Measurements from ENCODE around the gene NOSIP. TPM values are rescaled to one million over a fixed set of nuclear protein-coding genes. Genes with fewer than 3 reads are reported as not detected.

The NOSIP gene
- total and polyA plus RNA-seq, 10 of the 15 experiments (the other 5 are each of a cell fraction or from before 2014, with no cell fraction given), result 7.2 to 85.5 (median 48.4) TPM

DNA sequence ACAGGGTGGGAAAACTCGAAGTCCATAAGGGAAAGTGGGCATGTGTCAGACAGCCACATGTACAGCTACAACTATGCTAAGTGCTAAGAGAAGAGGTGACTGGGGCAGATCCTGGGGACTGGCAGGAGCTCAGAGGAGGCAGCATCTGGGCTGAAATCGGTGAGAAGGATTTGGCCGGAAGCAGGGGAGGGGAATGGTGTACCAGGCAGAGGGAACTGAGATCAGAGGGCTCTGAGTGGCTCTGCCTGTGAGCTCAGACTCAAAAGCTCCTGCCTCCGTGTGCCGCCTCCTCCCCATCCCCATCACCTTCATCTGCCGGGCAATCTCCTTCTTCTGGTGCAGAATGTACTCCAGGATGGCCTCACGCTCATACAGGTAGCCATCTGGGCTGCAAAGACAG lies 21.8 kb downstream of the NOSIP start (continued):
- TF ChIP-seq RFX5 (IDR thresholded peaks at IDR 0.05; ENCODE audit: low read depth, low read length), result no peak
- TF ChIP-seq CEBPB (IDR thresholded peaks at IDR 0.05; ENCODE audit: borderline replicate concordance in 1 of 2, low read depth in 2 of 2, low read length in 2 of 2), result no peak
- no peak for TF ChIP-seq EED (IDR thresholded peaks at IDR 0.05; ENCODE audit: low read depth)
- TF ChIP-seq KDM1A (IDR thresholded peaks at IDR 0.05; ENCODE audit: borderline replicate concordance), result no peak

DNA sequence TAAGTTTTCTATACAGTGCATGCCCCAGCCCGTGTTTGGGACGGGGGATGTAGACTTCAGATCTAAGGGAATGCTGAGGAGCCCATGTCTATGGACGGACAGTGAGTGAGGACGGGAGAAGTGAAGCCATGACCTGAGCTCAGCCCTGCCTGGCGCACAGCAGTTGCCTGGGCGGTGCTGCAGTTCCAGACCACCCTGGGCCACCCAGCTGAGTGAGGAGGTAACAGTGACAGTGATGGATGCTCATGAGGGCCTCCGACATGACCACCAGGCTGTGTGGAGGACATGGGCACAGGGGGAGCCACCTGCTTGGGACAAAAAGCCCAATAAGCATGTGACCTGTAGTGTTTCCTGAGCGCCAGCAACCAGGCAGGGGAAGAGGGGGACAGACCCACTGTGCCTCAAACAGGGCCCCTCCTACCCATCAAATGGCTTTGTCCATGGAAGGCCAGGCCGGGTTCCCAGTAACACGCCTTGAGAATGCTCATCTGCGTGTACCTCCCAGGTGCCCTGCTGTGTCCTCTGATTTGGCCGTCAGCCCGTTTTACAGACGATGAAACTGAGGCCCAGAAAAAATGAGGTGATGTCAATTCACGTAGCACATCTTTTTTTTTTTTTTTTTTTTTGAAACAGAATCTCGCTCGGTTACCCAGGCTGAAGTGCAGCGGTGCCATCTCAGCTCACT lies 22.6 kb downstream of the NOSIP start:
- Histone ChIP-seq H3K36me3 (ENCODE audit: control insufficient read depth in 2 of 2, insufficient read depth in 2 of 2, low read length in 1 of 2) (peaks cover 12 to 26% of the 10 kb centered on the region in 2 experiments), H3K27me3 (replicated peaks in 1 of 2; ENCODE audit: control insufficient read depth in 2 of 2, insufficient read depth in 2 of 2, low read length in 1 of 2) (no peaks in the 10 kb centered on the region), H2AFZ (ENCODE audit: control insufficient read depth, low read depth, low read length) (no peak overlapping the region), H3K4me3 (no peak overlapping the region), H4K20me1 (ENCODE audit: control insufficient read depth, insufficient read depth) (no peaks in the 10 kb centered on the region), H3K4me2 (ENCODE audit: control insufficient read depth, insufficient read depth) (no peak overlapping the region), H3K9me3 (replicated peaks; ENCODE audit: control insufficient read depth, insufficient read depth, low read length) (no peaks in the 10 kb centered on the region), H3K9ac (ENCODE audit: control insufficient read depth, insufficient read depth, low read length) (no peak overlapping the region), H3K27ac (ENCODE audit: control insufficient read depth, insufficient read depth) (no peak overlapping the region), H3K4me1 (ENCODE audit: control insufficient read depth, insufficient read depth, low read length) (no peaks in the 10 kb centered on the region), H3K79me2 (ENCODE audit: control insufficient read depth, insufficient read depth, low read length) (no peaks in the 10 kb centered on the region)
- no peak for FAIRE-seq
- POLR2A ChIA-PET, result interaction anchor here (0.7 kb wide), 1 partner anchor 27 kb away, joined by 6 read pairs; no protein-coding TSS in a partner anchor
- RAD21 ChIA-PET (ENCODE audit: unreplicated experiment), result no interaction called here
- no peak for DNase-seq (ENCODE audit: low read depth, low spot score)
- no peak for ATAC-seq
- 93% methylated on average over 15 of the region's 18 CpGs for WGBS (ENCODE audit: insufficient coverage, insufficient replicate concordance, low lambda C conversion rate, missing lambda C conversion rate)
- CTCF ChIA-PET, result interaction anchor here (0.6 to 3.0 kb wide), 5 partner anchors 11 to 77 kb away, joined by 3 to 10 read pairs (median 3); no protein-coding TSS in a partner anchor
- TF ChIP-seq RBBP5 (conservative IDR thresholded peaks at IDR 0.05) (no peak), HDAC6 (IDR thresholded peaks at IDR 0.05; ENCODE audit: unreplicated experiment) (no peak), POLR2AphosphoS2 (IDR thresholded peaks at IDR 0.05; ENCODE audit: low read depth, low read length) (no peak), MEF2A (IDR thresholded peaks at IDR 0.05; ENCODE audit: insufficient read depth, low read depth, low read length) (no peak), NFYB (IDR thresholded peaks at IDR 0.05; ENCODE audit: insufficient read depth, low read depth, low read length) (no peak), TBL1XR1 (IDR thresholded peaks at IDR 0.05; ENCODE audit: low read depth, low read length) (no peak), HCFC1 (IDR thresholded peaks at IDR 0.05; ENCODE audit: low read length) (no peak), RB1 (IDR thresholded peaks at IDR 0.05; ENCODE audit: borderline replicate concordance) (no peak), IKZF1 (conservative IDR thresholded peaks at IDR 0.05) (no peak), ZNF207 (IDR thresholded peaks at IDR 0.05; ENCODE audit: borderline replicate concordance) (no peak), POLR2A (IDR thresholded peaks at IDR 0.05; ENCODE audit: low read depth, low read length) (no peak), TCF12 (IDR thresholded peaks at IDR 0.05; ENCODE audit: low read depth, low read length) (no peak), ZSCAN29 (IDR thresholded peaks at IDR 0.05) (no peak), ATF3 (IDR thresholded peaks at IDR 0.05; ENCODE audit: borderline replicate concordance, extremely low read depth, low read depth, low read length) (no peak)
- TF ChIP-seq, protein P1, sequence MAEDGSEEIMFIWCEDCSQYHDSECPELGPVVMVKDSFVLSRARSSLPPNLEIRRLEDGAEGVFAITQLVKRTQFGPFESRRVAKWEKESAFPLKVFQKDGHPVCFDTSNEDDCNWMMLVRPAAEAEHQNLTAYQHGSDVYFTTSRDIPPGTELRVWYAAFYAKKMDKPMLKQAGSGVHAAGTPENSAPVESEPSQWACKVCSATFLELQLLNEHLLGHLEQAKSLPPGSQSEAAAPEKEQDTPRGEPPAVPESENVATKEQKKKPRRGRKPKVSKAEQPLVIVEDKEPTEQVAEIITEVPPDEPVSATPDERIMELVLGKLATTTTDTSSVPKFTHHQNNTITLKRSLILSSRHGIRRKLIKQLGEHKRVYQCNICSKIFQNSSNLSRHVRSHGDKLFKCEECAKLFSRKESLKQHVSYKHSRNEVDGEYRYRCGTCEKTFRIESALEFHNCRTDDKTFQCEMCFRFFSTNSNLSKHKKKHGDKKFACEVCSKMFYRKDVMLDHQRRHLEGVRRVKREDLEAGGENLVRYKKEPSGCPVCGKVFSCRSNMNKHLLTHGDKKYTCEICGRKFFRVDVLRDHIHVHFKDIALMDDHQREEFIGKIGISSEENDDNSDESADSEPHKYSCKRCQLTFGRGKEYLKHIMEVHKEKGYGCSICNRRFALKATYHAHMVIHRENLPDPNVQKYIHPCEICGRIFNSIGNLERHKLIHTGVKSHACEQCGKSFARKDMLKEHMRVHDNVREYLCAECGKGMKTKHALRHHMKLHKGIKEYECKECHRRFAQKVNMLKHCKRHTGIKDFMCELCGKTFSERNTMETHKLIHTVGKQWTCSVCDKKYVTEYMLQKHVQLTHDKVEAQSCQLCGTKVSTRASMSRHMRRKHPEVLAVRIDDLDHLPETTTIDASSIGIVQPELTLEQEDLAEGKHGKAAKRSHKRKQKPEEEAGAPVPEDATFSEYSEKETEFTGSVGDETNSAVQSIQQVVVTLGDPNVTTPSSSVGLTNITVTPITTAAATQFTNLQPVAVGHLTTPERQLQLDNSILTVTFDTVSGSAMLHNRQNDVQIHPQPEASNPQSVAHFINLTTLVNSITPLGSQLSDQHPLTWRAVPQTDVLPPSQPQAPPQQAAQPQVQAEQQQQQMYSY (CRISPR knock-in tag; IDR thresholded peaks at IDR 0.05), result no peak
- intact Hi-C loops (cut with micrococcal nuclease; ENCODE audit: unreplicated experiment), result no loop called here
- in situ Hi-C loops (cut with MboI), result no loop called here
- SMC1A ChIA-PET (ENCODE audit: uncharacterized antibody, unreplicated experiment), result interaction anchor here (0.9 kb wide), 1 partner anchor 11 kb away, joined by 3 read pairs; no protein-coding TSS in a partner anchor
- BruUV-seq (replicated peaks), result no TSS peak

Measured in GM12878 (cell line).